Mucosa of rectum (tissue), 2 donors: Measurements from ENCODE around the gene NAALADL2.
"Not testable (repeated sequence)": the region's sequence is repeated elsewhere in the genome, so short reads cannot be mapped to it uniquely, and the experiment has no call there.

Experiments
- H3K27ac ChIP-seq, 2 donors: one replicate each; pipeline ENCODE4 v1.7.0; 2013; ENCODE audit warnings: inconsistent platforms in 2 of 2, low read depth in 2 of 2, low read length in 2 of 2
- H3K27me3 ChIP-seq, 2 donors: one replicate each; pipeline ENCODE4 v1.7.0; 2013; ENCODE audit warnings: low read length in 2 of 2; ENCODE audit not compliant: control insufficient read depth in 2 of 2, insufficient read depth in 2 of 2
- H3K36me3 ChIP-seq, 2 donors: one replicate each; pipeline ENCODE4 v1.7.0; 2013; ENCODE audit warnings: low read length in 2 of 2; ENCODE audit not compliant: control insufficient read depth in 2 of 2, insufficient read depth in 2 of 2
- H3K4me1 ChIP-seq, 2 donors: one replicate each; pipeline ENCODE4 v1.7.0; 2013; ENCODE audit warnings: low read length in 2 of 2, mild to moderate bottlenecking in 1 of 2; ENCODE audit not compliant: control insufficient read depth in 2 of 2, insufficient read depth in 2 of 2
- H3K4me3 ChIP-seq, 2 donors: one replicate each; pipeline ENCODE4 v1.7.0; 2013; ENCODE audit warnings: low read length in 2 of 2
- H3K9ac ChIP-seq, 2 donors: one replicate each; pipeline ENCODE4 v1.7.0; 2013; ENCODE audit warnings: low read length in 2 of 2, low read depth in 1 of 2, mild to moderate bottlenecking in 1 of 2
- H3K9me3 ChIP-seq, 2 donors: one replicate each; pipeline ENCODE4 v1.7.0; 2013; ENCODE audit warnings: low read length in 2 of 2; ENCODE audit not compliant: control insufficient read depth in 2 of 2
- donor health status: healthy.
- donor health status: Normal muscosa, but diverticular disease.

The NAALADL2 gene

GRCh38 chr3:175346573-175347356, 487.6 kb downstream of the NAALADL2 start:
- Histone ChIP-seq H3K9ac (no peak overlapping the region), H3K4me1 (no peaks in the 10 kb centered on the region), H3K9me3 (no peaks in the 10 kb centered on the region), H3K27ac (no peak overlapping the region), H3K4me3 (no peak overlapping the region), H3K27me3 (no peaks in the 10 kb centered on the region), H3K36me3 (no peaks in the 10 kb centered on the region)

DNA sequence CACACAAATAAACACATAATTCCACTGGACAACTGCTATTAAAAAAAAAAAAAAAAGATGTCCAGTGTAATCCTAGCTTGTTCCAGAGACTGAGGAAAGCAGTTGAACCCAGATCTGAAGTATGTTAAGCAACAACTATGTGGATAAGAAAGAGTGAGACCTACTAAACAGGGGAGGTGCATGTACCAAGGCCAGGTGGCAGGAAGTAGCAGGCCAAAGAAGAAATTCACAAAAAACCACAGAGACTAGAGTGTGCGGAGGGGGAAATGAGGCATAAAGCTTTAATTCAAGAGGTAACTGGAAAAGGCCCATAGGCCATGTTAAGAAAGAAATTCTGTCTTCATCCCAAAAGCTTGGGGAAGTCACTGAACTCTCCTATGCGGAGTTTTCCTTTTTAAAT, 490.0 kb downstream of the NAALADL2 start:
- Histone ChIP-seq H3K4me1 (no peaks in the 10 kb centered on the region), H3K4me3 (no peak overlapping the region), H3K36me3 (no peaks in the 10 kb centered on the region), H3K9me3 (no peaks in the 10 kb centered on the region), H3K27me3 (no peaks in the 10 kb centered on the region), H3K9ac (no peak overlapping the region), H3K27ac (no peak overlapping the region)

DNA sequence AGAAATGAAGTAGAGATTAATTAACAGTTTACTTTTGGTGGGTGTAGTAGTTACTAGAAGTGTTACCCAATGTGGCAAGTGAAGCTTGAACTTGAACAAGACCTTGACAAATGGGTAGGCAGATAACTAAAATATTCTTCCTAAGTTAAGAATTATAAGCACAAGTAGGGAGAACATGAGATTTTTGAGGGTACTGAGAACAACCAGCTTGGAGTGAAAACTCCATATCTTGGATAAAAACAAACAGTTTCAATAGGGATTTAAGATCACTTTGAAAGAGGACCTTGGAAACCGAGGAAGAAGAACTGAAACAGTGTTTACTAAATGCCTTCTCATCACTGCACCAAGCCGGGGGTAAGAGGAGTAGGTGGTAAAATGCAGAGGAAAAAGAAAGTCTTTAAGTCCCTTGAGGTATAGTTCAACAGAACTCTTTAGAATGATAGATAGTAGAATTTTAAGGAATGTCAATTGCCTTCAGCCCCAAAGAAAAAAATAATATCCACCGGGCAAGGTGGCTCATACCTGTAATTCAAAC, 496.7 kb downstream of the NAALADL2 start:
- Histone ChIP-seq H3K4me1 (no peaks in the 10 kb centered on the region), H3K36me3 (no peaks in the 10 kb centered on the region), H3K9me3 (no peaks in the 10 kb centered on the region), H3K27me3 (no peaks in the 10 kb centered on the region), H3K27ac (no peak overlapping the region), H3K9ac (no peak overlapping the region), H3K4me3 (no peak overlapping the region)

- Histone ChIP-seq H3K4me1 (no peaks in the 10 kb centered on the region), H3K9me3 (no peaks in the 10 kb centered on the region), H3K9ac (no peak overlapping the region), H3K27me3 (no peaks in the 10 kb centered on the region), H3K4me3 (no peak overlapping the region), H3K27ac (no peak overlapping the region), H3K36me3 (no peaks in the 10 kb centered on the region)
These were observed 497.8 kb downstream of the NAALADL2 start for GRCh38 chr3:175356899-175357324.

DNA sequence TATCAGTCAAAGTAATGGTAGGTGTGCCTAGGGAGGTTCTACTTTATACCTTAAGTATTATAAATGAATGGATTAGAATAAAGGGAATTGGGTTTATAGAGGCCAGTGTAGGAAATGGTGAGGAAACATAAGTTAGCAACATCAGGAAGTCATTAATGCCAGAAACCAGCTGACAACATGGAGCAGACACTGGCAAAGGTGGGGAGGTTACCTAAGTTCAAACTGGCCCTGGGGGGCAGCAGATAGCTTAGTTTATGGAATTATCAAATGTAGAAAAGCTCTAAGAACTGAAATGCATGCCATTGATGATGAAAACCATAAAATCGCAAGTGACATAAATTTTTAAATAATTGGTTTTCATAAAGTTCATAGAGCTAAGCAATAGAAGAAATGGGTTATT, 498.6 kb downstream of the NAALADL2 start:
- no peaks in the 10 kb centered on the region for H3K36me3 ChIP-seq
- no peaks in the 10 kb centered on the region for H3K9me3 ChIP-seq
- no peak overlapping the region for H3K27ac ChIP-seq
- H3K4me3 ChIP-seq, result no peak overlapping the region
- H3K4me1 ChIP-seq, result no peaks in the 10 kb centered on the region
- H3K9ac ChIP-seq, result no peak overlapping the region
- H3K27me3 ChIP-seq, result no peaks in the 10 kb centered on the region

DNA sequence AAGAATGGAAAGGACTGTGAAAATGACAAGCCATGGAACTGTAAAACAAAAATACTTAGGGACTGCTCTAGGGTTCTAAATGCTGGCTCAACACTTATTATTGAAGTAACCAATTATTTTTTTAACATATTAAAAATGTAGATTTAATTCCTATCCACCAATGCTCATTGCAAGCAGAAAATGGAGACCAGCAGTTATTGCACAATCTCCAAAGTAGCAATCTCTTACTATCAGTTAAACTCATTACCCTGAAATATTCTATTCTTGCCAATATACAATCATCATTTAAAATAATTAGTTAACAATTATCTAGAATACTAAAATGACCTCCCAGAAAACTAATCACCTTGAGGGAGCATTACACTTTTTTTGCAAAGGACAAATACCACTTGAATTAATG, 499.8 kb downstream of the NAALADL2 start:
- no peaks in the 10 kb centered on the region for H3K4me1 ChIP-seq
- H3K27ac ChIP-seq, result no peak overlapping the region
- no peaks in the 10 kb centered on the region for H3K9me3 ChIP-seq
- H3K4me3 ChIP-seq, result no peak overlapping the region
- no peak overlapping the region for H3K9ac ChIP-seq
- H3K36me3 ChIP-seq, result no peaks in the 10 kb centered on the region
- no peaks in the 10 kb centered on the region for H3K27me3 ChIP-seq

- not testable (repeated sequence) for H3K9ac ChIP-seq, H3K4me3 ChIP-seq, H3K9me3 ChIP-seq, H3K4me1 ChIP-seq, H3K27ac ChIP-seq, H3K27me3 ChIP-seq, H3K36me3 ChIP-seq
These were observed 511.3 kb downstream of the NAALADL2 start for GRCh38 chr3:175370426-175370825.

GRCh38 chr3:175371187-175371586, 512.1 kb downstream of the NAALADL2 start:
- not testable (repeated sequence) for H3K4me3 ChIP-seq, H3K9ac ChIP-seq, H3K4me1 ChIP-seq, H3K9me3 ChIP-seq, H3K36me3 ChIP-seq, H3K27me3 ChIP-seq, H3K27ac ChIP-seq

GRCh38 chr3:175374705-175375104, 515.6 kb downstream of the NAALADL2 start:
- no peaks in the 10 kb centered on the region for H3K4me1 ChIP-seq
- H3K9me3 ChIP-seq, result no peaks in the 10 kb centered on the region
- no peak overlapping the region for H3K27ac ChIP-seq
- H3K27me3 ChIP-seq, result no peaks in the 10 kb centered on the region
- no peak overlapping the region for H3K4me3 ChIP-seq
- H3K36me3 ChIP-seq, result no peaks in the 10 kb centered on the region
- no peak overlapping the region for H3K9ac ChIP-seq

GRCh38 chr3:175378348-175378747, 519.2 kb downstream of the NAALADL2 start:
- no peaks in the 10 kb centered on the region for H3K36me3 ChIP-seq
- no peaks in the 10 kb centered on the region for H3K9me3 ChIP-seq
- H3K27ac ChIP-seq, result no peak overlapping the region
- H3K27me3 ChIP-seq, result no peaks in the 10 kb centered on the region
- no peak overlapping the region for H3K4me3 ChIP-seq
- no peak overlapping the region for H3K9ac ChIP-seq
- no peaks in the 10 kb centered on the region for H3K4me1 ChIP-seq
